Kidney glomerular epithelial cell (primary cell): ENCODE data around the gene LGR5.

Experiments used
- DNase-seq: peaks from one replicate; lab custom pipeline; 2025; lab: John Stamatoyannopoulos, UW

The LGR5 gene

DNA sequence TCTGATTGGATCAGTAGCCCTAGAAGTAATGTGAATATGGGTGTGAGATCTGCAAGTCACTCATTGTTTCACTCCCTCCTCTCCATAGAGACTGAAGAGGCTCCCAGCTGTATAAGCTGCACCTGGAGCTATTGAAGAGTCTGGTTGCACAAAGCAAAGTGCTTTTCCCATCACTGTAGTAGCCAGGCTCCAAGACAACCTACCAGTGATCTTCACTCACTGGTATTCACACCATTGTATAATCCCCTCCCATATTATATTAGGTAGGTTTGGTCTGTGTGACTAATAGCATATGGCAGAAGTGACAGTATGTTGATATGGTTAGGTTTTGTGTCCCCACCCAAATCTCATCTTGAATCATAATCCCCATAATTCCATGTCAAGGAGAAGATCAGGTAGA, 159.6 kb downstream of the LGR5 start:
- DNase-seq, result no peak

DNA sequence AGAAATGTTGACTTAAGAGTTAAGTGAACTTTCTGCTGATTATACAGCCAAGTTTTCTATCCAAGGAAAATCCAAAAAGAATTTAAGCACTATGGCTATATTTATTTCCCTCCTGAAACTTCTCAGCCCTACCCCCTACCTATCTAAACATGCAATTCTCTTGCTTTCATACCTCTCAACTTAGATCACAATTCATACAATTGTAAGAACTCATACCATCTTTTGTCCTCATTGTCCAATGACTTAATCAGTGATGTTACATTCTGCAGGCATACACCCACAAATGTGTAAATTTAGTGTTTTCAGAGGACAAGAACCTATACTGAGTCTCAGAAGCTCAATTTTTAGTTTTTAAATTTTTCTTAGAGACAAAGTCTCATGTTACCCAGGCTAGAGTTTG, 161.9 kb downstream of the LGR5 start:
- no peak for DNase-seq

DNA sequence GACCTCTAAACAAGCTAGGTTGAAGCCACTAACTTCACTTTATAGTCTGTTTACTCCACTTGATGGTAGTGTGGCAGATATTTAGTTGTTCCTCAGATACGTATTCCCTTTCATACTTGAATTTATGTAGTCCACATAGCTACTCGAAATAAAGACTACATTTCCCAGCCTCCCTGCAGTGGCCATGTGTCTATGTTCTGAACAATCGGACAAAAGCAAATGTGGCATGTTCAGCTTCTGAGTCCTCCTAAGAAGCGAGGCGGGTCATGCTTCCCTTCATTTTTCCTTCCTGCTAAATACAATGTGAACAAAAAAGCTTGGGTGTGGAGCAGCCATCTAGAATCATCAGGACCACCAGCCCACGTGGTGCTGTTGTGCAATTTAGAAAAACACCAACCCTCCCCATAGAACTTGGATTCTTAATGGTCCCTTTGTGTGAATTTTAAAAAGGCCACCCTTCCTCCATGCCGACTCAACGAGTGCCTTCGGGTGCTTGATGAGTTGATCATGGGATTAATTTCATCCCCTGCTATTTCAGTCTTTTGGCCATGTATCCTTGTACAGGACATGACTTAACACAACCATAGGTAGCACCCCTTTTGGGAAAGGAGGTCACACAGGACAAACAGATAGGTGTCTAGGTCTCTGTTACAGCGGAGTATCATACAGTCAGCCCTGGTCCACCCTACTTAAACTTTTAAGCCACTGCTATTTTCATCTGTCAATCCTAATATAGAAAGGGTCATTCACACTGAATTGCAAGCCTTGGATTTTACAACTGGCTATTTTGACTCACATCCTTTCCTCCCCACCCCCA, 163.4 kb downstream of the LGR5 start:
- no peak for DNase-seq

DNA sequence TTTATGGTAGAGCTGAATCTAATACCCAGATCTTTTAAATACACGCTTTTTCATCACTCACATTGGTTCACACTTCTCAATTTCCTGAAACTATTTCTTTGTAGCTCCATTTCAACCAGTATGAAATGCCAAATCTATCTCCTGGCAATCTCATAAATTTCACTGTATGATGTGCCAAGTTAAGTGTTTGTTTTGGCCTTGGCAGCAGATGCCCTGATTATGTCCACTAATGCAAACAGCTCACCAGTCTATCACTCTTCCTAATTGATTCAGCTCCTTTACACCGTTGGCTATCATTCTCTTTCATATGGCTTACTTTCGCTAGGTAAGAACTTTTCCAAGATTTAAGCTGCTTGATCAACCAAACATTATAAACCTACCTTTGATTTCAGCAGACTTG, 165.4 kb downstream of the LGR5 start:
- no peak for DNase-seq

DNA sequence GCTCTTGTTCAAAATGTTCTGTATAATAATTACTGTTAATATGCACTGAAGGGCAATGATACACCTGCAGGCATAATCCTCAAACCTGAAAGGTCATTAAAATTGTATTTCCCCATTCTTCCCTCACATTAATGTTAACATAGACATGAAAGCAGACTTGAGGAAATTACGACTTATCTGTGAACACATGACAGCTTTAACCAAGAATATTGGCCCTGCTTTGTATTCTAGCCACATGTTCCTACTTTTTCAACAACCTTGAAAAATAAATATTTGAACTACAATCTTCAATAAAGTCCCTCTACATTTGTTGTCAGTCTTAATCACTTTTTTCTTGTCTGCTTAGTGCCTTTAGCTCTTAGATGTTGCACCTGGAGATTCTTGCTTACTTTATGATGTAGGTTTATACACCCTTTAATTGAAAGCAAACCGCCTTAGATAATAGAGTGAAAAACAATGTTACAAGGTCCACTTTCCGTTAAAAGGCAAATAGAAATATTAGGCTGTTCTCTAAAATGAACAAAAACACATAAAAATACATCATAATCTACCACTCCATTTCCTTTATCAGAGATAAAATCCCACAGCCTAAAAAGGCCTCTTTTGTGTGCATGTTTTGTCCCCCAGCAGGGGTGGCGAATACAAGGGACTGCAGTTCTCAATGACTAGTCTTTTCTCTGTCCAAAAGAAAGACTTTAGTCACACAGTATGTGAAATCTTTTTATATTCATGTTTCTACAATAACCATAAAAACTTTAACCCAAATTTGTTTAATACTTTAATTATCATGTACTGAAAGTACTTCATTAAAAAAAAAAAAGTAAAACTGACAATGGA, 168.1 kb downstream of the LGR5 start:
- DNase-seq, result no peak

DNA sequence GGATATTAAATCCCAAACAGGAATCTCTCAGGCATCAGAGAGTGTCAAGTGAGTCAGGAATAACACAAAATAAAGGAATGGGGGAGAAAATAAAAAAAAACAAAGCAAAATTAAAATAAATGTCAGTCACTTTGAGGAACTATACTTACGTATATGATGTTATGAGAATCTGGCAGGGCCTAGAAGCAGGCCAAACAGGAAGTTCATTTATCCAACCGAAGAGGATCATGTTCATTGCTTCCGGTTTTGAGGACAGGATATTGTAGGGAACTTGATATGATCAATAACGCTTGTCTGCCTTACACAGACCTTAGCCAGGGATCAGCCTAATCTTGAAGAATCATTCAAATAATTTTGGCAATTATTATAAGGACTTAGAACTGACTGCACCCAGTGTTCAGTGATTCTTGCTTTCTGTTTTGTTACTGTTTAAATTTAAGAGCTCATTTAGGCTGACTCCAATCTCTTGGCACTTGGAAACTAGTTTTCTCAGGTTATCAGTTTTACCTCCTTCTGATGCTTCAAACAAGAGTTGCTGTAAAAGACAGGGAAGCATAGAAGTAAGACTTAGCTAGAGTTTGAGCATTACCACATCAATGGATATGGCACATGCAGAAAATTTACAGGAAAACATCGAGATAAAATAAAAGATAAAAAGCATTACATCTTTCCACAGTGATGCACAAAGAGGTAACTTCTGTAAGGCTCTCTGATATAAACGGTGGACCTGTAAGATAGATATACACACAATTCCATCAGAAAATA, 170.6 kb downstream of the LGR5 start:
- no peak for DNase-seq

DNA sequence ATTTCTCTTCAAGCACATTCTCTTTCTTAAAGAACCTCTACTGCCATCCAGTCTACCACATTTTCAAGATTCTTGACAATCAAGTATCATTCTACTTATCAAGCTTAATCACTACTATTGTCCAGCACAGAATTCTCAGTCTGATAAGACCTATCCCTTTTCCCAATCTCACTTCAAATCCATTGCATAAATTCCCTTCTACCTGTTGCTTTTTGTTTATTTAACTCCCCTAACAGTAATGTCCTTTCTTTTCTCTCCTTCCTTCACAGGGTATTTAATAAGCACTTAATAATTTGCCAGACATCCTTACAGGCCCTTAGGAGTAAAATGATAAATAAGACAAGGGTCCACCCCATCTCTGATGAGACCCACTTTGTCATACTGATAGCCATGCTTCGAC, 182.3 kb downstream of the LGR5 start:
- no peak for DNase-seq

DNA sequence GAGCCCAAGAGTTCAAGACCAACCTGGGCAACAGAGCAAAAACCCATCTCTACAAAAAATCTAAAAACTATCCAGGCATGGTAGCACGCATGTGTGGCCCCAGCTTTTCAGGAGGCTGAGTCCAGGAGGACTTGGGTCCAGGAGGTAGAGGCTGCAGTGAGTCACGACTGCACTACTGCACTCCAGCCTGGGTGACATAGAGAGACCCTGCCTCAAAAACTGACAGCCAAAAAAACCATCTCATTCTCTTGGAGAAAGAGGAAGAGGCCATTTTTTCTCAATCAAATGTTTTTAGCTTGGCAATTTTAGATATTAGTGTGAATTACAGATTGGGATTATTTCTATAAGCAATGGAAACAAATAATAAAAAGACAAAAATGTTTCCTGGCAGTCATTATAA, 185.9 kb downstream of the LGR5 start:
- no peak for DNase-seq

DNA sequence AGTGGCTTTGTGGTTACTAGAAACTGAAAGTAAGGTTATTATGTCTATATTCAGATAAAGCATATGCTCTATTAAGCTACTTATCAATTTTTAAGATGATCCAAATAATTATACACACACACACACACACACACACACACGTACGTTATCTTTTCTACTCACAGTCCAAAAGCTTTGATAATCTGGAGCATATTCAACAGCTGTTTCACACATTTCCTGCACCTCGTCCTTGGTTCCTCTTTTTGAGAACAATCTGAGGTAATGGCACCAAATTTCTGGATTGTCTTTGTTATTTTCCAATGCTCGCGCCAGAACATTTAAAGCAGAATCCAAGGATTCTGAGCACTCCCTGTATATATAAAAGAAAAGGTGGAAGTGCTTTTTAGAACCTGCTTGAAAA, 186.5 kb downstream of the LGR5 start:
- DNase-seq, result no peak

DNA sequence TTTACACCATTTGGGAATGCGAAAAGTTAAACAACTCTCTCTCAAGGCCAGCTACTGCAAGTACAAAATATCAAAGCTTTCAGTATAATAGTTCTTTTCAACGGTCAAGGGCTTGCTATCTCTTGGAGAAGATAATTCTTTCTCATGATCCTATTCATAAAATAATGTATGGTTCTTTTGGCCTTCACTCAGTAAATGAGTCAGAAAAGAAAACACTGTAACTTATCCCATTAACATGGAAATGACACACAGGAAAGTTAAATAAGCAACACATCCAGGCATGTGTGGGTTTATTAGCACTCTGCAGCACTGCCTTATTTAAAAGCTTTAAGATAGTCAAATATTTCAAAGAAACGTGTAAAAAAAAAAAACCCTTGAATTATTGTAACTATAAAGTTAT, 187.2 kb downstream of the LGR5 start:
- DNase-seq, result no peak

DNA sequence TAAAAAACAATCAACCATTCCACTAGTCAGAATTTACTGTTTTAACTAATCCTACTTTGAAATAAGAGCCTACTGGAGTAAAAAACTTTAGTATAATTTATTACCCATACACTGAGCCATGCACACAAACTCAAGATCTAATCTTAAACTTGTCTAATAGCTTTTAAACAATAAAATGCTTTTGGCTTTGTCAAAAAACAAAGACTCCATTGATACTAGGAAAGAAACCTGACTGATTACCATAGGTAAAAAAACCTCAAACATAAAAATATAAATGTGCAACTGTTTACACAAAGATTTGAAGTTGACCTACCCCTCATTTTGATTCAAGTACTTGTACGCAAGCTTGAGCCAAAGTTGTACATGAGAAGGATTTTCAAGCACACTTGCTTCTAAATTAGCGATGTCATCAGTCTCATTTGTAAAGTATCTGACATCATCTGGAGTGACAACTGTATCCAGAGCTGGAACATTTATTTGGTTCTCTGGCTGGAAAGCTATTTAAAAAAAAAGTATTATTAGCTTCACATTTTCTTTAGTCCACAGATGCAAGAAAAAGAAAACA, 187.9 kb downstream of the LGR5 start:
- no peak for DNase-seq
